Globus pallidus (tissue), 1 donor: ENCODE results near the gene MYO16.

Source experiments
- DNase-seq: peaks from one replicate; pipeline ENCODE4 v3.0.0-alpha.2; 2015; ENCODE audit warnings: low spot score

The MYO16 gene

DNA sequence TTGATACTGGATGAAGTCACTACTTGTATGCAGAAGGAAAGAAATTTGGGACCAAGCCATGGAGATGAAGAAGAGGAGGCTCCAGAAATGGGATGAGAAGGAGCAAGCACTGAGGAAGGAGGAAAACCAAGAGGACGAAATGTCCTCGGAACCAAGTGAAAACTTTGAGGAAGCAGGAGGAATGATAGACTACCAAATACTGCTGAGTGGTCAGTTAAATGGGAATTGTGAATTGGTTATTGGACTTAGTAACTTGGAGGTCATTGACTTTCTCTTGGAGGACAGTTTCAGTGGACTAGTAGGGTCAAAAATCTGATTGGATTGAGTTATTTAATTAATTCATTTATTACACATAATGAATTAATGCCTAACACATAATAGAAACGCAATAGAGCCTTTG is 167.9 kb downstream of the MYO16 start:
- no peak for DNase-seq

DNA sequence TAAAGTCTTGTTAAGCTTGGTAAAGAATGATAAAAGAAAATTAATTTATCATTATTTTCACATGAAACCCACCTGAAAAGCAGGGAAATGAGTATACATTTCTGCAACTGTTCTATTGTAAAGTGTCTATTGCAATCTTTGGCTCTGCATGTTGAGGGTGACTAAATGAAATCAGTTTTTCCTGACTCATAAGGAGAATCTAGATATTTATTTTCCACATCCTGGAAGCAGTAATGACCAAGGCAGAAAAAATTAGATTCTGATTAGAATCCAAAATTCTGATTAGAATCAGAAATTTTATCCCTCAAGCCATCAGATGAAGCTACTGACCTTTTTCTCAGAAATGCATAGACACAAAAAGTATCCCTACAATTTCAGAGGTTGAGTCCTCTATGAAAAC is 178.4 kb downstream of the MYO16 start:
- DNase-seq: no peak

DNA sequence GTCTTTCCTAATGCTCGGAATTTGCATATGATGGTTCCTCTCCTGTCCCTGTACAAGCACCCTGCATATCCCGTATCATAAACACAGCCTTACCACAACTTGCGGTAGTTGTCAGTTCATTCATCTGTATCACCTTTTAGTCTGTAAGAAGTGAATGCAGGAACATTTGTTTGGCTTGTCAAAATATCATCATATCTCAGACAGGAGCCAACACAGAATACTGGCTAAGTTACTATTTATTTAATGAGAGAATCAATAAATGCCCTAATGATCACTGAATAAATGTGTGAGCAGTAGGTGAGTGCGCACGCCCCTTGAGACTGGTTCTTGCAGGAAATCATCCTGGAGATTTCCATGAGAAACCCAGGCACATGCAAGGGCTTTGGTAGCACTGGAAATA is 182.8 kb downstream of the MYO16 start:
- no peak for DNase-seq

DNA sequence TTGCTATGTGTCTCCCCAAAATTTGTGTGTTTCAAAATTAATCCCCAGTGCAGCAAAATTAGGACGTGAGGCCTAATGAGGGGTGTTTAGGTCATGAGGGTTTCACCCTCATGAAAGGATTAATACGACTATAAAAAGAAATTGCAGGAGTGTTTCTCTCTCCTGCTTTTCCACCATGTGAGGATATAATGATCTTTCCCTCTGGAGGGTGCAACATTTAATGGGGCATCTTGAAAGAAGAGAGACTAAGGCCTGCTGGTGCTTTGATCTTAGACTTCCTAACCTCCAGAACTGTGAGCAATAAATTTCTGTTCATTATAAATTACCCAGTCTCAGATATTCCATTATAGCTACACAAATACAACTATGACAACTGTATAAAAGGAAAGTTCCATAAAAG is 183.2 kb downstream of the MYO16 start:
- no peak for DNase-seq

DNA sequence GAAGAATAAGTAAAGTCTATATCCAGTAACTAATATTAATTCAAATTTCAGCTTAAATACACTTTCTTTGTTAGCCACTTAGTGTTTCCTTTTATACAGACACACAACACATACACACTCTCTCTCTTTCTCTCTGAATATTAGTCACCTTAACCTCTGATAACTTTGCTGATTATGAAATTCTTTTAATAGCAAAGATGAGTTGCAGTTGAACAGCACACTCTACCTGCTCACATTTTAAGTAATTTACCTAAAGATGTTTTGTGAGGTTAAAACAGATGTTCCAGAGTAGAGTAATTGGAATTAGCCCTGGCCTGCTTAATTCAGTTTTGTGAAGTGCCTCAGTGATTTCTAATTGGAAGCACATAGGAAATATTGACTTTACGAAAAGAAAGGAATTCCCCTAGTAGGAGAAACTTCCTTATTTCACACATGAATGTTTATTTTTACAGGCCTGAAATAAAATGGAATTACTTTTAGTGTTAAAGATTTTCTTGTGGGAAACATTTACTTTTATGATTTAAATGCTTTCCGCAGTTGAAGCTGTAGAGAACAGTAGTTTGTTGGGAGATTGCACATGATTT is 184.3 kb downstream of the MYO16 start:
- DNase-seq: no peak

DNA sequence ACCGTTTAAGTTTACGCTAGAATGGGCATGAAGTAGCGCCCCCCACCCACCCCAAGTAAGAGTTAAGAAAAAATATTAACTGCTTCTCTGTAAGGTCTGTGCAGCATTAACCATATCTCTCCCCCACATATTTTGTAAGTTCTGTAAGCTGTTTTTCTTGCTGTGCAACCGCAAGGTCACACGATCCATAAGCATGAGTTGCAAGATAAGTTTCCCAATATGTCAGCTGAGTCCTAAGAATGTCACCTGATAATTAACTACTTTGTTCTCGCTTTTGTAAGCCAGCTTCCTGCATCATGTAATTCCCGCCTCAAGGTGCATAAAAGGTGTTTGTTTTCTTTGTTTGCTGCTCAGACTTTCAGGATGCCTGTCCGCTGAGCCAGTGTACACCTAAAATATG is 187.0 kb downstream of the MYO16 start:
- no peak for DNase-seq

DNA sequence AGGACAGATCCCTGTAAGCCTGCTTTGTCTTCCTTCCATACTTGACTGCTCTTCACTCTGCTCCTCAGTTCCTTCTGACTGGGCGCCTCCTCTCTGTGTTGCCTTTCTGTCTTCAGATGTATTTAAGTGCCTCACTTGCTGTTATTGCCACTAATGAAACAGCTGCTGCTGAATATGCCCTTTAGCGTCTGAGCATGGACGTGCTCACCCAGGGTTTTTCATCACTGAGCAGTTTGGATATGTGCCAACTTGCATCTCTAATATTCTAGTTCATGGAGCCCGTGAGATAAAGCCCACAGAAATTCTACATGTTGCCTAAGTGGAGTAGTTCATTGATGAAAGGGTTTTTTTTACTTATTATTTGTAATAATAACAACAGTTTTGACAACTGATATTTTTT is 198.2 kb downstream of the MYO16 start:
- no peak for DNase-seq

DNA sequence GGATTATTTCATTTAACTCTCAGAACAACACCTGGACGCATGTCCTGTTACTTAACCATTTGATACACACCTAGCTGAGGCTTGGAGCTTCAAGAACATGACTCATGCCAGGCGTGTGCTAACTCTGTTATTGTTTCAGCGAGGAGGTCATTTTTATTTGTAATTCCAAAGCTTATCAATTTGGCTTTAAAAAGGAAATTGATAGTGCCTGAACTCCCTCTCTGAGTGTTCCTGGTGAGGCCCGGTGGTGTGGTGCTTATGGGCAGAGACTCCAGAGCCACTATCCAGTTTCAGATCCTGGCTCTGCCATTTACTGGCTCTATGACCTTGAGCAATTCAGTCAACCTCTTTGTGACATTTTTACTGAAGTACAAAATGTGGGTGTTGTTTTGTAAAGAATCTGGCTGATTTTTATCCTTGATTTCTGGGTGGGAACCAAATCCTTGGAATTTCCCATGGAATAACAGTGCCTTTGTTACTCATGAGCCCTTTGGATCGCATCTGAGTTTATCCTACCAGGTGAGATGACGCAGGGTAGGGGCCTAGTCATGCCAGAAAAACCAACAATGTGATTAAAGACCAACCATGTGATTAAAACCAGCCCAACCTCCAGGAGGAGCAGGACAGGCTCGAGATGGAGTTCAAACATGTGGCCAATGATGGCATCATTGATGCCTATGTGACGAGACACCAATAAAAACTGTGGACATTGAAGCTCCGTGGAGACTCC is 198.8 kb downstream of the MYO16 start:
- DNase-seq: no peak

DNA sequence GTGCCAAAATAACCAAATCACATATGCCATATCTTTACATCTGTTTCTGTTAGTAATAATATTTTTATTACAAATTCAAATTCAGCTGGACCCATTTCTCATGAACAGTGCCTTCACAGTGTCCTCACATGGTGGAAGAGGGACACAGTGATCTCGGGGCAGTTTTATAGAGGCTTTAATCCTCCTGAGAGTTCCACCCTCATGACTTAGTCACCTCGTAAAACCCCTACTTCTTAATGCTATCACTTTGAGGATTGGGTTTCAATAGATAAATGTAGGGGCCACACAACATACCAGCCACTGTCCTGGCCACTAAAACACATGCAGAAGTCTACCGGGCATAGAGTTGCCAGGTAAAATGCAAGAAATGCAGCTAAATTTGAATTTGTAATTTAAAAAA is 201.5 kb downstream of the MYO16 start:
- DNase-seq: no peak

DNA sequence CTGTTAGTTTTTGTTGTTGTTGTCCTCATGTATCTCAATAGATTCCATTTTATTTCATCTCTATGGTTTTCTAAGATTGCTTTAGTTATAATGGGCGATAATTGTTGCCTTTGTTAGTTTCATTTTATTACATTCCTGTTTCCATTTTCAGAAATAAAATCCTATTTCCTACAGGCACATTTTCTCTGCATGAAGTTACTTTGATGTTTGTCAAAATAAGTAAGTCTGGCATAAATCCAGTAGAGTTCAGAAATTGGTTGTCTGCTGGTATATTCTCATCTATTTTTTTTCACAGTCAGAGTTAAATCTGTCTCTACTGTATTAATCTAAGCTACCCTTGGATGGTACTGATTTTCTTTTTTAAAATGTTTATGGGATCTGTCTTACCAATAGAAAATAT is 204.1 kb downstream of the MYO16 start:
- no peak for DNase-seq

DNA sequence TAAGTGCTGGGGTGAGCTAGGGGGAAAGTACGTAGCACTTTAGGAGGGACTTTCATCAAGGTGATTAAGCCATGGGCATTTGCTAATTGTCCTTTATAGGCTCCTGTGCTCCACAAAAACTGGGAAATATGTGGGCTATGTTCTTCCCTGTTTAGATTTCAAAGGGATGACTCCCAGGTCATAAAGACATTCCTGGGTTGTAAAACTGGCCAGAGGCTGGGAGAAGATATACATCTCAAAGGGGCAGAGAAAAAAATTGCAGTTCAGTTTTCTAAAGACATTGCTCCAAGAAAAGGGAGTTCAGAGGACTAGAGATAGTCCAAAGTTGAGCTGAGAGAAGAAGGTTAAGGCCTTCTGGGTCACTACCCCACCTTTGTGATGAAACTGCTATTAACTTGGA is 204.8 kb downstream of the MYO16 start:
- DNase-seq: no peak

DNA sequence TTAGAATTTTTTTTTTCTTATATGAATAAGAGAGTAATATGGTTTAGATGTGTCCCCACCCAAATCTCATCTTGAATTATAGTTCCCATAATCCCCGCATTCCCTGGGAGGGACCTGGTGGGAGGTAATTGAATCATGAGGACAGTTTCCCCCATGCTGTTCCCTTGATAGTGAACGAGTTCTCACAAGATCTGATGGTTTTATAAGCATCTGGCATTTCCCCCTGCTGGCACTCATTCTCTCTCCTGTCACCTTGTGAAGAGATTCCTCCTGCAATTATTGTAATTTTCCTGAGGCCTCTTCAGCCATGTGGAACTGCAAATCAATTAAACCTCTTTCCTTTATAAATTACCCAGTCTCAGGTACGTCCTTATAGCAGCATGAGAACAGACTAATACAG is 205.7 kb downstream of the MYO16 start:
- no peak for DNase-seq

DNA sequence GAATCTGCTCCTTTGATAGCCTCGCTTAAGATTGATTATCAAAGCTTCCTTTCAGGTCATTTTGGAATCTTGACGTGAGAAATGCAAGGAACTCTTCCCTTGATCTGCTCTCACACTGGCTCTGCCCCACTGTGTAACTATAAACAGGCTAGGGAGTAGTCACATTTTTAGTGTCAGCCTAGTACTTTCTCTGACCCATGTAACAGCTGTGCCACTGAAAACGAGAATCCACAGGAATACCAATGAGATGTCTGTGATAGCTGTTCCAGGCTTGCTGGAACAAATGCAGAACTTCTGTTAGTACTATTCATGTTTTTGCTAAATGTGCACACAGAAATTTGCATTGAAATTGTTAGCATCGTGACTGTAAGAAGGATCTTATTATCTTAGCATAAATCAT is 221.3 kb downstream of the MYO16 start:
- DNase-seq: no peak

DNA sequence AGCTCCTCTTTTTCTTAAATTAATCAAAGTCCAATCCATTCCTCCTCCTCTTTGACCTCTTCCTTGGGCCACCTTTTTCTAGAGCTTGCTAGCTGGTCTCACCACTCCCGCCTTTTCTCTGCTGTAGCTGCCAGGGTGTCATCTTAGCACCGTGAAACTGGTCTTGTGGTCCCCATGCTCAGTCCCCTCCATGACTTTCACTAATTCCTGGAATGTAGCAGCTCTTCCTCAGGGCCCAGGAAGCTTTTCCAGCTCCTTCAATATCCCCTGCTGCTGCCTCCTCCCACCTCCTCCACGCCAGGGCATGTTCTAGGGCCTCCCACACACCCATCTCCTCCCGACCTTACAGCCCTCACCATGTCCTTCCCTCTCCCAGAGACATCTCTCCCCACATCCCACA is 222.2 kb downstream of the MYO16 start:
- no peak for DNase-seq

DNA sequence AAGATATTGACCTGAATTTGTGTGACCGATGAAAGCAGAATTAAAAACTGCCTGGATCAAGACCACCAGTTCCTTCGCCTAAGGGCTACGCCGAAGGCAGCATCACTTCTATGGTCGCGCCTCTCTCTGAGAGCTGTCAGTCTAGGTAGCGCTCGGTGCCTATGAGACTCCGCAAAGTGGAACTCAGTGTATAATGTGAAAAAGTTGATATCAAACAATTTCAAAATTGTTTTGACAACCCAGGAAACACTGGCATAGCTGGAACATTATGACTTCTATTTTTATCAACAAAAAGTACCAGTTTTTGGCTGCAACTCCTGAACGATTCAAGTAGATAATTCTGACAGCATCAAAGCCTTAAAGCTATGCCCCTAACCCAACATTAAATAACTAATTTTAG is 223.6 kb downstream of the MYO16 start:
- no peak for DNase-seq

DNA sequence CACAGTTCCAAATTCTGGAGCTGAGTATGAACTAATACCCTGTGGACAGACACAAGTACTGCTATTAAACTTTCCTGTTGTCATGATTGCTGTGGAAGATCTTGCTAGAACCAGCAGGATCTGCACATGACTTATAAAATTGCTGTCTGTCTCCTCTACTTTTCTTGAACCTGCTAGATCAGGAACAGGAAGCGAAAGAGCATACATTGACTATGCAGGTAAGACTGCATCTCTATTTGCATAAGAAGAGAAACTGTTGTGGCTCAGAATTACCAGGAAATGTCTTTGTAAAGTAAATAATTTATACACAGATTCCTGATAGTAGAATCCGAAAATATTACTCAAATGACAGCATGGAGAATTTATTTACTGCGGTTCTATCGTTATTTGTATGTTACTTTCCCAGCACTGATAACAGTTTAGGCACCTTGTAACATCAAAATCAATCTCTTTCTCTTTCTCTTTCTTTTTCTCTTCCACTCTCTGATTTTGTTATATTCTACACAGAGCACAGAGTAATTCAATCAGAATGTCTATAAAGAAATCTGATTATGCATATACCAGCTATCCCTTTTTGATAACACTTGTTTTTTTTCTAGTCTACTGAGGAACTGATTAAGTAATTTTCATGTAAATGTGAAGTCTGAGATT is 226.5 kb downstream of the MYO16 start:
- no peak for DNase-seq

DNA sequence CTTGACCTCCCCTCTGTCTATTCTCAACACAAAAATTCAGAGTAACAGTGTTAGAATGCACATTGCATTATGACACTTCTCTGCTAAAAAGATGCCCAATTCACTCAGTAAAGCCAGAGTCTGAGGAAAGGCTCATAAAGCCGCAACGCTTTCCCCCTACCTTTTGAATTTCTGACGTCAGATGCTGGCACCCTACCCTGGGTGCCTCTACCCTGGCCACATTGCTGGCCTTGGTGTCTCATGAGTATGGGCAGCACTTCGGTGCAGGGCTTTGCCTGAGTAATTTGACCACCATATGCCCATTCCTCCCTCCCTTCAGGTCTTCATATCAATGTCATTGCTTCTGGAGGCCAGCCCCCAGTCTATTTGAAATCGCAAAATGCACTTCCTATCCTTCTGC is 229.3 kb downstream of the MYO16 start:
- DNase-seq: no peak

DNA sequence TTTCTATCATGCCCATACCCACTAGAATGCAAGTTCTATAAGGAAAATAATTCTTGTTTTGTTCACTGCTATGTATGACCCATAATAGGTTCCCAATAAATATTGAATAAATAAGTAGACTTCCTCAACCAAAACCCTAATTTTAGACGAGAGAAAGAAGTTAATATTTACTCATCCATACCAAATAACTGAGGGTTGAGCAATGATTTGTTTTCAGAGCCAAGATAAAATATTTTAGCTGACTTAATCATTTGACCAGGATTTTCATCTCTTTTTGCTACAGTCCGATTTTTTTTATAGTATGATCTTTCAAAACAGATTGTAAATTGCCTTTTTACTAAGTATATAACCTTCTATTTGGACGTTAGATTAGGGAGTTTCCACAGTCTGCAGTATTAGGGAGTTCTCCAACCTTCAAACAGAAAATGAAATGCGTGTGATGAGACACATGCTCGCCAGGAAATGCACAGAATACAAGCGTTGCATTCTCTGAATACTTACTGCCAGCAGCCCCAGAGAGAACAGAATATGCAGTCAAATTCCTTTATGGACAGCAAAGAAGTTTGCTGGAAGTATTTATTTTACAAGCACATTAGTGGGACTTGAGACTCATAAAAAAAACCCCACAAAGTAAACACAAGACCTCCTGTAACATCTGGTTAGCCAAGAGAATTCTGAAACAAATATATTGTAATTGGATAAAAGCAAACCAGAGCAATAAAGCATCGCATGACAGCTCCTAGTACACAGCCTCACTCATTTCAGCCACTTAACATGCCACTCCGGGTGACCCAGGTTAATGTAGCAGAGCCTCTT is 230.0 kb downstream of the MYO16 start:
- no peak for DNase-seq

DNA sequence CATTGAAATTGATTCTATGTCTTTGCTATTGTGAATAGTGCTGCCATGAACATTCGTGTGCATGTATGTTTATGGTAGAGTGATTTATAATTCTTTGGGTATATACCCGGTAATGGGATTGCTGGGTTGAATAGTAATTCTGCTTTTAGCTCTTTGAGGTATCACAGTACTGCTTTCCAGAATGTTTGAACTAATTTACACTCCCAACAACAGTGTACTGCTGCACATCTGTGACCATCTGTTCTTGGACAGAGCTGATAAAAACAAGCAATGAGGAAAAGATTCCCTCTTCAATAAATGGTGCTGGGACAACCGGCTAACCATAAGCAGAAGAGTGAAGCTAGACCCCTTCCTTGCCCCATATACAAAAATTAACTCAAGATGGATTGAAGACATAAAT is 231.0 kb downstream of the MYO16 start:
- DNase-seq: no peak

DNA sequence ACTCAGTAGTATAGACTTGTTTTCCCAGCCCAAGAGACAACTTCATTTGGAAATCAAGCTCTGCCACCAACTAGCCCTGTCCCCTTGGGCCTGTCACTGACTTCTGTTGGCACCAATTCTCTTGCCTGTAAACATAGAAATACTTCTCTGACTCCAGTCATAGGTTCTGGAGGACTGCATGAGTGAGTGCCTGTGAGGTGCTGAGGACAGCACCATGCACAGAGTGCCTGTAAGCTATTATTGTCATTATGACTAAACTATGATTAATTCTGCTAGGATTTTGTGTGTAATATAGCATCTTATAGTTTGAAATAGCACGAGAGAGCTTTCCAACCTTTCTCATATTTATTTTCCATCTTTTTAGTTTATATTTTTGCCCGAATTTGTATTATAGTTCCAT is 247.9 kb downstream of the MYO16 start:
- no peak for DNase-seq

DNA sequence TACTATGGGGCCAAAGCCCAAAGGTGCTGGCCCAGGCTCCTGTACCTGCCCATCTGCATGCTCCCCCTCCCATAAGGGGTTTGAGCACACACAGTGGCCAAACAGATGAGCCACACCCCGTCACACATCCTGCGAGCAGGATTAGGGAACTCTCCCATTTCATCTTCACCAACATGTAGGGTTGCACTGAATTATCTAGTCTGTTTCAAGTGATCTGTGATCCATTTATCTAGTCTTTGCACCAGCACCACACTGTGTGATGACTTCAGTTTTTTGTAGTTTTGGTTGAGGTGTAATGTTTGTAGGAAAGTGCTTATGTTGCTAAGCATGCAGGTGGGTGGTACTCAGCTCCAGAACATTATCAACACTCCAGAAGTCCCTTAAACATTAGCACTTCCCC is 249.3 kb downstream of the MYO16 start:
- no peak for DNase-seq

DNA sequence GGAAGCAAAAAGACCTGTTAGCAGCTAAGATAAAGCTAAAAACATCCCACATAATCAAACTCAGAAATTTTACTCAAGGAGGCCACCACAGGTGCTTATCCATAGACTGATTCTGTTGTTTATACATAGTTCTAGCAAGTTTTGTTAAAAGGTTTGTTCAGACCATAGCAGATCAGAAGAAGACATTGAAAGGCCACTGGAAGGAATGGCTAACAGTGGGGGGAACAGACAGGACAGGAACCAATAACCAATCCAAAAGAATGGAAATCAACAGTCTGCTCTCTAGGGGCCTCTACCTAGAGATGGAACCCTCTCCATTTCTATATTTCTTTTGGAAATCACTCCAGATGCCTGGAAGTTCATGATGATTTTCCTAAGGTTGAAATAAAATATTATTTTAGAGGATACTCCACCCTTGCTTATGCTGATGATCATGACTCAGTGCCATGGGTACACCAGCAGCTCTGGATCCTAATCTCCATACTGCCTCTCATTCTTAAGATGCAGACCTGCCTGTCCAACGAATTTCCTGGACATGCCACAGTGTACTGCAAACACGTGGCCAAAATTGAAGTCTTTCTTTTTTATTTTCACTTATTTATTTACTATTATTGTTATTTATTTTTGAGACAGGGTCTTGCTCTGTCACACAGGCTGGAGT is 260.0 kb downstream of the MYO16 start:
- no peak for DNase-seq
